ENCODE measurements around the gene FAAP20. TPM values are rescaled to one million over a fixed set of nuclear protein-coding genes. Genes with fewer than 3 reads are reported as not detected.

FAAP20 gene, protein sequence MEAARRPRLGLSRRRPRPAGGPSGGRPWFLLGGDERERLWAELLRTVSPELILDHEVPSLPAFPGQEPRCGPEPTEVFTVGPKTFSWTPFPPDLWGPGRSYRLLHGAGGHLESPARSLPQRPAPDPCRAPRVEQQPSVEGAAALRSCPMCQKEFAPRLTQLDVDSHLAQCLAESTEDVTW
- total RNA-seq (2022) (36.3 and 42.9 TPM in 2 replicates), Bru-seq, nascent RNA (percentile 48 among the genes with signal in this experiment), BruChase-seq, experiment 1, labeled RNA remaining after a 6-hour chase (percentile 73 among the genes with signal in this experiment), BruChase-seq, experiment 2, labeled RNA remaining after a 2-hour chase (percentile 70 among the genes with signal in this experiment)
- long read RNA-seq, transcript FAAP20-202 (4 exons, 729 nt) = major isoform, 34 of 60 reads
- long read RNA-seq, partial matches to known transcripts = 6 of 60 reads
- long read RNA-seq, other reads (novel, unspliced or antisense) = 9 of 60 reads

GRCh38 chr1:2194319-2194897 is at the start of gene FAAP20:
Gene FAAP20 (minus strand): TSS chr1:2194772. CDS start chr1:2194749, 23 bp downstream.
- no peak within 1 kb of the TSS for H3K27ac Mint-ChIP-seq (ENCODE audit: unreplicated experiment)
- peaks cover 35% of the 10 kb centered on the region for H3K36me3 Mint-ChIP-seq (ENCODE audit: insufficient read depth, unreplicated experiment)
- intact Hi-C loops (cut with micrococcal nuclease; ENCODE audit: unreplicated experiment) = loop anchor here (10.0 kb wide), 1 partner anchor 350 kb away; no protein-coding TSS in a partner anchor
- BruUV-seq (replicated peaks) = no TSS peak
- DNase-seq = peak; percentile 52
- no peaks in the 10 kb centered on the region for H3K27me3 Mint-ChIP-seq (ENCODE audit: unreplicated experiment)
- H3K4me1 Mint-ChIP-seq (ENCODE audit: low read depth, unreplicated experiment) = no peaks in the 10 kb centered on the region
- H3K9me3 Mint-ChIP-seq (ENCODE audit: low read depth, unreplicated experiment) = no peaks in the 10 kb centered on the region
- CTCF ChIA-PET = interaction anchor here (0.8 to 1.6 kb wide), 10 partner anchors 14 to 353 kb away, joined by 3 to 16 read pairs (median 4); partner anchors contain the start of genes MORN1, PANK4 and RER1
- peak within 1 kb of the TSS; percentile 69 for H3K4me3 Mint-ChIP-seq (ENCODE audit: low read depth, unreplicated experiment)
- TF ChIP-seq CTCF (IDR thresholded peaks at IDR 0.05; ENCODE audit: unreplicated experiment) = no peak

DNA sequence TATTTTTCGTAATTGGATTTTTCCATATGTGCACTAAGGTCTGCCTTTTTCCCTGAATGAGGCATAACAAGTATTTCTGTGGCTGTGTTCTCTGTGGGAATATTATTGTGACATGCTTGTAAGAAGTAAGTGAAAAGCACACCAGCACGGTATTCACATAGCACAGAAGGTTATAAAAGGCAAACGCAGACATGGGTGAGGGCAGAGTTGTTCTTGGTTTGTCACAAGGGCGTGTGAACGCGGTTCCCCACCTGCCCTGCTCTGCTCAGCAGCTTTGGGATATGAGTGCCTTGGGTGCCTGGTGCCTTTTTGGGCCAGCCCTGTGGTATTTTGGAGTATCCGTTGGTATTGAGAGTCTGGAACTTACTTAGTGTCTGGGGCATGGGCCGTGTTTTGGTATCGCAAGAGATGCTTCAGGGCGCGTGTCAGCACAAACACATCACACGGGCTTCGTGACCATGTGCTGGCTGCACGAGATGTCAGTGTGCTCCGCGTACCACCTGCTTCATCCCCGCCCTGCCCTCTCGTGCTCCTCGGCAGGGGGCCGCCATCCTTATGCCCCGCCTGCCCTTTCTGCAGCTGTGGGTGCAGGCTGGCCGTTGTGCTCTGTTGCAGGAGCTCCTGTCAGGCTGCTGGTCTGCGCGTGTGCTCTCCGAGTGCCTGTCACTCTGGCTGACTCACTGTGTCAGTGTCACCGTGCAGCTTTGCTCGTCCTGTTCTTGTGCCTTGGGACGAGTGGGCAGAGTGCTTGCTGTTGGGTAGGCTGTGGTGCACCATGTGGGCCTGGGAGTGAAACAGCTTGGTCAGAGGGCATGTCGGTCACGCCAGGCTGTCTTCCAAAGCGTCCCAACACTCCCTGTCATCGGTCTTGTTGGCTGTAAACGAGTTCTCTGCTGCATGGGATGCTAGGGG is 48.5 kb upstream of the FAAP20 start:
- H3K4me3 Mint-ChIP-seq (ENCODE audit: low read depth, unreplicated experiment) = no peak overlapping the region
- CTCF ChIA-PET = no interaction called here
- no peaks in the 10 kb centered on the region for H3K9me3 Mint-ChIP-seq (ENCODE audit: low read depth, unreplicated experiment)
- no peak overlapping the region for H3K27ac Mint-ChIP-seq (ENCODE audit: unreplicated experiment)
- DNase-seq = no peak
- TF ChIP-seq CTCF (IDR thresholded peaks at IDR 0.05; ENCODE audit: unreplicated experiment) = no peak
- intact Hi-C loops (cut with micrococcal nuclease; ENCODE audit: unreplicated experiment) = no loop called here
- no peaks in the 10 kb centered on the region for H3K27me3 Mint-ChIP-seq (ENCODE audit: unreplicated experiment)
- H3K4me1 Mint-ChIP-seq (ENCODE audit: low read depth, unreplicated experiment) = peaks cover 22% of the 10 kb centered on the region
- peaks cover 9% of the 10 kb centered on the region for H3K36me3 Mint-ChIP-seq (ENCODE audit: insufficient read depth, unreplicated experiment)
- BruUV-seq (replicated peaks) = no TSS peak

DNA sequence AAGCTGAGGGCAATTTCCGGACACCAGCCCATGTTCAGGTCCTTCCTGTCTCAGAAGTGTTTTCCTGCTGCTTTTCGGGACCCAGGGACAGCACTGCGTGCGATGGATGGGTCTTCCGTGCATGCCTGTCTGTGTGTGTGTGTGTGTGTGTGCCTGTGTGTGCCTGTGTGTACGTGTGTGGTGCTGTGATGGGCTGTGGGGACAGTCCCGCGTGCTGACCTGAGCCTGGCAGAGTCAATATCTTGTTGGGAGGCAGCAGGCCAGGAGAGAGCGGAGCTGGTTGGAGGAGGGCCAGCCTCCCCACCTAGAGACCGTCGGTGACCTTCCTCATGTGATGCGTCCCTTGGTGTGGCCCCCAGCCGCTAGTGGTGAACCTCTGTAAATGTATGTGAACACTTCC is 47.2 kb upstream of the FAAP20 start:
- H3K4me3 Mint-ChIP-seq (ENCODE audit: low read depth, unreplicated experiment) = no peak overlapping the region
- DNase-seq = no peak
- BruUV-seq (replicated peaks) = no TSS peak
- H3K27ac Mint-ChIP-seq (ENCODE audit: unreplicated experiment) = no peak overlapping the region
- H3K27me3 Mint-ChIP-seq (ENCODE audit: unreplicated experiment) = no peaks in the 10 kb centered on the region
- no peak for TF ChIP-seq CTCF (IDR thresholded peaks at IDR 0.05; ENCODE audit: unreplicated experiment)
- peaks cover 21% of the 10 kb centered on the region for H3K4me1 Mint-ChIP-seq (ENCODE audit: low read depth, unreplicated experiment)
- no peaks in the 10 kb centered on the region for H3K9me3 Mint-ChIP-seq (ENCODE audit: low read depth, unreplicated experiment)
- intact Hi-C loops (cut with micrococcal nuclease; ENCODE audit: unreplicated experiment) = no loop called here
- peaks cover 9% of the 10 kb centered on the region for H3K36me3 Mint-ChIP-seq (ENCODE audit: insufficient read depth, unreplicated experiment)
- CTCF ChIA-PET = no interaction called here

Data from Calu3 (cell line).